ENCODE results near the gene C5orf63. TPM values are rescaled to one million over a fixed set of nuclear protein-coding genes. Genes with fewer than 3 reads are reported as not detected.

Gene C5orf63
- total RNA-seq, 4 donors from 2014 or later = 0.98 to 2.3 (median 1.6) TPM

DNA sequence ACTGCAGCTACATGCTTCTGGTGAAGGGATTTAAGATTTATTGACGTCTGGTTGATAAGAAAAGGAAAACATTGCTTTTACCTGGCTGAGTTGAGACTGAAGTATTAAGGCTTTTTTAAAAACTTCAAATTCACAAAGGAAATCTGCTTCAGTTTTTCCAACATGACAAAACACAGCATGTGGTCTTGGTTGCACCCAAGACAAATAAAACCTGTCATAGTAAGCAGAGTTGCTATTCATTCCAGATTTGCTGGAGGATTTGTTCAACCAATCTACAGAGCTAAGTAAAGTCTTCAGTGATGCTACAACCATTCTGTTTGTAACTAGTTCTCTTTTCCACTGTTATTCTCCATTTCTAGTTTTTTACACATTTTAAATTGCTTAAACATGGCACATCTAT lies 11.3 kb downstream of the C5orf63 start:
- no peak for DNase-seq (ENCODE audit: extremely low spot score)

DNA sequence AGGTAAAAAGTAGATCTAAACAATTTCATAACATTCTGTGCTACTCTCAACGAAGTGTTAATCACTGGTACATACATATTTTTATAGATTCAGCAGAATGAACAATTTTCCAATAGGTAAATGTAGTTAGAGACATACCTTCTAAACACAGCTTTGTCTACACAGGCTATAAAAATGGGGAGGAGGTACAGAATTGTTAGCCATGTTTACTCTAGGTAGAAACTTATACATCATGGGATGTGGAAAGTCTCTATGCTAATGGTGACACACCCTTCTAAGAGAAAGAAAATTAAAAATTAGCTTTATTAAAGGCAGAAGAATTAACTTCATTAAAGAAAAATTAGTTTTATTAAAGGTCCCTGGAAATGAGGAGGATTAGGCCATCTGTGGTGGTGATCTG lies 11.8 kb downstream of the C5orf63 start:
- peak; percentile 3 for DNase-seq (ENCODE audit: extremely low spot score)
- 81% methylated on average over 1 of the region's 1 CpG for WGBS
- H3K27ac ChIP-seq (replicated peaks in 1 of 4) = no peak overlapping the region
- H3K27me3 ChIP-seq = no peaks in the 10 kb centered on the region
- intact Hi-C loops (cut with DNase I) = no loop called here
- no peaks in the 10 kb centered on the region for H3K4me1 ChIP-seq
- H3K36me3 ChIP-seq = peaks cover 0 to 5% (median 0%) of the 10 kb centered on the region in 4 donors
- TF ChIP-seq EP300 (IDR thresholded peaks at IDR 0.05) (no peak), POLR2AphosphoS5 (IDR thresholded peaks at IDR 0.05) (no peak), CTCF (IDR thresholded peaks at IDR 0.05) (no peak), POLR2A (IDR thresholded peaks at IDR 0.05; ENCODE audit: low read depth) (no peak)
- no peak overlapping the region for H3K4me3 ChIP-seq
- no peaks in the 10 kb centered on the region for H3K9me3 ChIP-seq

More for the DNA sequence above, 11.3 kb downstream of the C5orf63 start:
- 77% methylated on average over 1 of the region's 1 CpG for WGBS
- Histone ChIP-seq H3K9me3 (no peaks in the 10 kb centered on the region), H3K4me3 (no peak overlapping the region), H3K27ac (replicated peaks in 1 of 4) (no peak overlapping the region), H3K36me3 (peaks cover 0 to 5% (median 0%) of the 10 kb centered on the region in 4 donors), H3K4me1 (no peaks in the 10 kb centered on the region), H3K27me3 (no peaks in the 10 kb centered on the region)
- intact Hi-C loops (cut with DNase I) = no loop called here
- no peak for TF ChIP-seq POLR2A (IDR thresholded peaks at IDR 0.05; ENCODE audit: low read depth)
- TF ChIP-seq CTCF (IDR thresholded peaks at IDR 0.05) = no peak
- TF ChIP-seq EP300 (IDR thresholded peaks at IDR 0.05) = no peak
- no peak for TF ChIP-seq POLR2AphosphoS5 (IDR thresholded peaks at IDR 0.05)

GRCh38 chr5:127060470-127060985 lies 12.8 kb downstream of the C5orf63 start:
- TF ChIP-seq POLR2AphosphoS5 (IDR thresholded peaks at IDR 0.05) = no peak
- no peak for TF ChIP-seq POLR2A (IDR thresholded peaks at IDR 0.05; ENCODE audit: low read depth)
- no peak for TF ChIP-seq EP300 (IDR thresholded peaks at IDR 0.05)
- no peak for TF ChIP-seq CTCF (IDR thresholded peaks at IDR 0.05)

DNA sequence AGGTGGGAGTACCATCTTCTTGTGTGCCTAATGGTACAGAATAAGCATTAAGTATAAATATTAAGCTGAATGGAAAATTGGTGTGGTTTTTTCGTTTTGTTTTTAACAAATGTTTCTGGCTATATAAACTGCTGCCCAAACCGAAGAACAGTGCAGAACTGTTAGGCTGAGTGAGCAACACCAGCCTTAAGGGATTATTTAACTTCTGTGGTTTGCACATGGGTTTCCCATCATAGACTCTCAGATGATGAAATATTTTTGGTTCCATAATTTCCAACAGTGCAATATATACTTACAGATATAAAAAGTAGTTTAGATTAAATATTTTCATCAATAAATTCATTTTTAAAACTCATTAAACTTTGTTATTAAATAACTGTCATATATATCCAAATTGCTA lies 16.4 kb downstream of the C5orf63 start:
- Histone ChIP-seq H3K4me1 (no peaks in the 10 kb centered on the region), H3K27me3 (no peaks in the 10 kb centered on the region), H3K4me3 (no peak overlapping the region), H3K27ac (replicated peaks in 1 of 4) (no peak overlapping the region), H3K36me3 (peaks cover 0 to 11% (median 2%) of the 10 kb centered on the region in 4 donors), H3K9me3 (no peaks in the 10 kb centered on the region)
- peak; percentile 1 for DNase-seq (ENCODE audit: extremely low spot score)
- WGBS = 66% methylated on average over 2 of the region's 2 CpGs
- no peak for TF ChIP-seq CTCF (IDR thresholded peaks at IDR 0.05)
- no peak for TF ChIP-seq EP300 (IDR thresholded peaks at IDR 0.05)
- TF ChIP-seq POLR2A (IDR thresholded peaks at IDR 0.05; ENCODE audit: low read depth) = no peak
- no peak for TF ChIP-seq POLR2AphosphoS5 (IDR thresholded peaks at IDR 0.05)
- intact Hi-C loops (cut with DNase I) = no loop called here

More at GRCh38 chr5:127060470-127060985, 12.8 kb downstream of the C5orf63 start:
- intact Hi-C loops (cut with DNase I) = no loop called here
- peaks cover 0 to 11% (median 2%) of the 10 kb centered on the region in 4 donors for H3K36me3 ChIP-seq
- no peaks in the 10 kb centered on the region for H3K9me3 ChIP-seq
- peak; percentile 4 for DNase-seq (ENCODE audit: extremely low spot score)
- no peaks in the 10 kb centered on the region for H3K27me3 ChIP-seq
- 48% methylated on average over 1 of the region's 1 CpG for WGBS
- H3K4me1 ChIP-seq = no peaks in the 10 kb centered on the region
- H3K4me3 ChIP-seq = no peak overlapping the region
- H3K27ac ChIP-seq (replicated peaks in 1 of 4) = no peak overlapping the region
